NCI-H2227 treated with DMSO at 0.1 percent for 48 hours (cell line): ENCODE data around the gene PAK1.

Experiments used
- DNase-seq: peaks from one replicate; lab custom pipeline; 2025; lab: John Stamatoyannopoulos, UW

The PAK1 gene

GRCh38 chr11:77472991-77473800 is 698 bp downstream of the PAK1 start:
- DNase-seq: peak; percentile 58

GRCh38 chr11:77471558-77472193 is 2.2 kb downstream of the PAK1 start:
- DNase-seq: no peak

- DNase-seq: no peak
Measured at GRCh38 chr11:77470971-77471370, 2.9 kb downstream of the PAK1 start.

GRCh38 chr11:77470504-77470903 is 3.4 kb downstream of the PAK1 start:
- DNase-seq: no peak

GRCh38 chr11:77468527-77468926 is 5.4 kb downstream of the PAK1 start:
- no peak for DNase-seq

- DNase-seq: no peak
Measured at GRCh38 chr11:77467993-77468392, 5.9 kb downstream of the PAK1 start.

- no peak for DNase-seq
Measured at GRCh38 chr11:77467233-77467632, 6.7 kb downstream of the PAK1 start.

- DNase-seq: no peak
Measured at GRCh38 chr11:77457340-77457739, 16.6 kb downstream of the PAK1 start.

GRCh38 chr11:77455740-77456139 is 18.2 kb downstream of the PAK1 start:
- DNase-seq: no peak

GRCh38 chr11:77454867-77455655 is 18.8 kb downstream of the PAK1 start:
- no peak for DNase-seq

GRCh38 chr11:77450227-77450626 is 23.7 kb downstream of the PAK1 start:
- DNase-seq: no peak

- DNase-seq: no peak
Measured at GRCh38 chr11:77449784-77450183, 24.1 kb downstream of the PAK1 start.

GRCh38 chr11:77449060-77449521 is 24.8 kb downstream of the PAK1 start:
- DNase-seq: no peak

GRCh38 chr11:77448269-77448668 is 25.6 kb downstream of the PAK1 start:
- no peak for DNase-seq

- no peak for DNase-seq
Measured at GRCh38 chr11:77446911-77447629, 26.8 kb downstream of the PAK1 start.

- DNase-seq: no peak
Measured at GRCh38 chr11:77444261-77444660, 29.6 kb downstream of the PAK1 start.

- DNase-seq: no peak
Measured at GRCh38 chr11:77442394-77443053, 31.4 kb downstream of the PAK1 start.

- no peak for DNase-seq
Measured at GRCh38 chr11:77441426-77441825, 32.5 kb downstream of the PAK1 start.

GRCh38 chr11:77440678-77441077 is 33.2 kb downstream of the PAK1 start:
- no peak for DNase-seq

- DNase-seq: no peak
Measured at GRCh38 chr11:77438487-77438886, 35.4 kb downstream of the PAK1 start.

- no peak for DNase-seq
Measured at GRCh38 chr11:77436969-77437368, 36.9 kb downstream of the PAK1 start.

- no peak for DNase-seq
Measured at GRCh38 chr11:77436506-77436905, 37.4 kb downstream of the PAK1 start.
